Measurements from ENCODE around the gene DHCR24.

DHCR24 gene

GRCh38 chr1:54851936-54852524 lies 35.0 kb downstream of the DHCR24 start:
- Histone ChIP-seq H3K27me3 (ENCODE audit: insufficient read depth, low read length) (no peaks in the 10 kb centered on the region), H3F3A (ENCODE audit: insufficient read depth, low read length) (no peaks in the 10 kb centered on the region), H3K9me2 (ENCODE audit: low read depth, low read length) (no peaks in the 10 kb centered on the region), H3K4me3 (ENCODE audit: low read depth, low read length, poor library complexity, severe bottlenecking) (no peak overlapping the region), H3K9me3 (ENCODE audit: low read length) (no peaks in the 10 kb centered on the region), H3K4me2 (ENCODE audit: low read length) (no peak overlapping the region), H3K9ac (ENCODE audit: low read length) (no peak overlapping the region), H3K4me1 (ENCODE audit: insufficient read depth, low read length, severe bottlenecking) (no peaks in the 10 kb centered on the region), H3K79me2 (ENCODE audit: insufficient read depth, low read length) (no peaks in the 10 kb centered on the region), H3K27ac (ENCODE audit: low read depth, low read length, poor library complexity, severe bottlenecking) (no peak overlapping the region), H4K20me1 (ENCODE audit: insufficient read depth, low read length) (no peaks in the 10 kb centered on the region), H3K36me3 (ENCODE audit: insufficient read depth, low read length) (peaks cover 97% of the 10 kb centered on the region), H2AFZ (ENCODE audit: low read length) (no peak overlapping the region)
- TF ChIP-seq EZH2 (IDR thresholded peaks at IDR 0.05; ENCODE audit: borderline replicate concordance, low read length) = no peak
- no peak for TF ChIP-seq CTCF (IDR thresholded peaks at IDR 0.05; ENCODE audit: low read length)

GRCh38 chr1:54851406-54851805 lies 35.6 kb downstream of the DHCR24 start:
- no peaks in the 10 kb centered on the region for H4K20me1 ChIP-seq (ENCODE audit: insufficient read depth, low read length)
- no peaks in the 10 kb centered on the region for H3K9me3 ChIP-seq (ENCODE audit: low read length)
- H3F3A ChIP-seq (ENCODE audit: insufficient read depth, low read length) = no peaks in the 10 kb centered on the region
- TF ChIP-seq EZH2 (IDR thresholded peaks at IDR 0.05; ENCODE audit: borderline replicate concordance, low read length) = no peak
- TF ChIP-seq CTCF (IDR thresholded peaks at IDR 0.05; ENCODE audit: low read length) = no peak
- no peaks in the 10 kb centered on the region for H3K79me2 ChIP-seq (ENCODE audit: insufficient read depth, low read length)
- H3K9me2 ChIP-seq (ENCODE audit: low read depth, low read length) = no peaks in the 10 kb centered on the region
- H2AFZ ChIP-seq (ENCODE audit: low read length) = no peak overlapping the region
- H3K9ac ChIP-seq (ENCODE audit: low read length) = no peak overlapping the region
- peaks cover 93% of the 10 kb centered on the region for H3K36me3 ChIP-seq (ENCODE audit: insufficient read depth, low read length)
- H3K27me3 ChIP-seq (ENCODE audit: insufficient read depth, low read length) = no peaks in the 10 kb centered on the region
- no peak overlapping the region for H3K4me2 ChIP-seq (ENCODE audit: low read length)
- H3K4me1 ChIP-seq (ENCODE audit: insufficient read depth, low read length, severe bottlenecking) = no peaks in the 10 kb centered on the region
- H3K4me3 ChIP-seq (ENCODE audit: low read depth, low read length, poor library complexity, severe bottlenecking) = no peak overlapping the region
- no peak overlapping the region for H3K27ac ChIP-seq (ENCODE audit: low read depth, low read length, poor library complexity, severe bottlenecking)

GRCh38 chr1:54850737-54851136 lies 36.3 kb downstream of the DHCR24 start:
- H3K9me2 ChIP-seq (ENCODE audit: low read depth, low read length) = no peaks in the 10 kb centered on the region
- no peak overlapping the region for H2AFZ ChIP-seq (ENCODE audit: low read length)
- H3K27ac ChIP-seq (ENCODE audit: low read depth, low read length, poor library complexity, severe bottlenecking) = no peak overlapping the region
- H3K9ac ChIP-seq (ENCODE audit: low read length) = no peak overlapping the region
- no peaks in the 10 kb centered on the region for H3K79me2 ChIP-seq (ENCODE audit: insufficient read depth, low read length)
- no peaks in the 10 kb centered on the region for H3F3A ChIP-seq (ENCODE audit: insufficient read depth, low read length)
- H3K27me3 ChIP-seq (ENCODE audit: insufficient read depth, low read length) = no peaks in the 10 kb centered on the region
- no peaks in the 10 kb centered on the region for H3K9me3 ChIP-seq (ENCODE audit: low read length)
- no peak overlapping the region for H3K4me2 ChIP-seq (ENCODE audit: low read length)
- no peaks in the 10 kb centered on the region for H3K4me1 ChIP-seq (ENCODE audit: insufficient read depth, low read length, severe bottlenecking)
- TF ChIP-seq CTCF (IDR thresholded peaks at IDR 0.05; ENCODE audit: low read length) (no peak), EZH2 (IDR thresholded peaks at IDR 0.05; ENCODE audit: borderline replicate concordance, low read length) (no peak)
- H3K4me3 ChIP-seq (ENCODE audit: low read depth, low read length, poor library complexity, severe bottlenecking) = no peak overlapping the region
- no peaks in the 10 kb centered on the region for H4K20me1 ChIP-seq (ENCODE audit: insufficient read depth, low read length)
- H3K36me3 ChIP-seq (ENCODE audit: insufficient read depth, low read length) = peaks cover 87% of the 10 kb centered on the region
